Measurements from ENCODE around the gene SLC45A1.

The SLC45A1 gene

DNA sequence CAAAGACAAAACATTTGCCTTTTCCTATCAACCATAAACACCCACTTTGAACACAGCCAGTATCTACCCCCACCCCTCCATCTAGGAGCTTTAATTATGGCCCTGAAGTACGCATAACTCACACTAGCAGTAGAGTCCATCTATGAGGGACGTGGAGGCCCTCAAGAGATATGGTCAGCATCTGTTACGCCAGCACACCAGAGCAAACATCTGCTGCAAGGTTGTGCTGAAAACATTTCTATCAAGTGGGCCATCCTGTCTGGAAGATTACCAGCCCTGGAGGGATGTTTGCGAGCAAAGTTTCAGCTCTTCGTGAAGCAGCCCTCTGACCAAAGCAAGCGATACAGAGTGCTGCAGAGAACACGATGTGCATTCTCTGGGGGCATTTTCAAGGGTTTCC is 74.6 kb downstream of the SLC45A1 start:
- H3K9me3 ChIP-seq (ENCODE audit: low read depth, low read length) = no peaks in the 10 kb centered on the region
- TF ChIP-seq FOXP2 (optimal IDR thresholded peaks at IDR 0.05; ENCODE audit: control extremely low read depth, extremely low read length, insufficient read depth) (no peak), POLR2AphosphoS5 (IDR thresholded peaks at IDR 0.05; ENCODE audit: borderline replicate concordance, low read depth, low read length) (no peak), EZH2 (IDR thresholded peaks at IDR 0.05) (no peak)
- H3K36me3 ChIP-seq (ENCODE audit: insufficient read depth, low read length) = peaks cover 31% of the 10 kb centered on the region
- H3K27ac ChIP-seq = no peak overlapping the region
- H3K4me3 ChIP-seq = no peak overlapping the region
- no peak overlapping the region for H3K9ac ChIP-seq (ENCODE audit: insufficient read length)
- DNase-seq (ENCODE audit: low read depth, low spot score) = no peak

Data from SK-N-MC (cell line).